ENCODE data around the gene POU2AF1. TPM values are rescaled to one million over a fixed set of nuclear protein-coding genes. Genes with fewer than 3 reads are reported as not detected.

The POU2AF1 gene
- total RNA-seq, 1 donor from 2014 or later = 0.38 TPM

- no peak for DNase-seq (ENCODE audit: low spot score)
- ATAC-seq = no peak
These were observed 9.3 kb upstream of the POU2AF1 start for GRCh38 chr11:111388420-111388819.

DNA sequence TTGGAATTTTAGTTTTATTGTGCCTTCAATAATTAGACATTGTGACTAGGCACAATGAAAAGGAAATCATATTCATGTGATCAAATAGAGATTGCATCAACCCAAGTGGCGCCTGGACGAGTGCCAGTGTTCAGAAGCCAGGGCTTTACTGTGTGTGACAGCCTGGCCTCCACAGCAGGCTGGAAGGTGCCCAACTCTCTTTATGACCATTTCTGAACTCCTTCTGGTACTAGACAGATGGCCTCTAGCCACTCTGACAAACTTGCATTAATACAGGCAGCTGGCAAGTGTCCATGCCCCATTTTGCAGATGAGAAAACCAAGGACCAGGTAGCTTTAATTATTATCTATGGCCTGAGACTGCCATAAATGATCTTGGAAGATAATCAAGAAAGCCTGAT lies 8.3 kb upstream of the POU2AF1 start:
- peak; percentile 92 for ATAC-seq
- DNase-seq (ENCODE audit: low spot score) = peak; percentile 83

GRCh38 chr11:111386611-111387150 lies 7.6 kb upstream of the POU2AF1 start:
- no peak for DNase-seq (ENCODE audit: low spot score)
- peak; percentile 67 for ATAC-seq

GRCh38 chr11:111384494-111384893 lies 5.4 kb upstream of the POU2AF1 start:
- ATAC-seq = no peak
- no peak for DNase-seq (ENCODE audit: low spot score)

DNA sequence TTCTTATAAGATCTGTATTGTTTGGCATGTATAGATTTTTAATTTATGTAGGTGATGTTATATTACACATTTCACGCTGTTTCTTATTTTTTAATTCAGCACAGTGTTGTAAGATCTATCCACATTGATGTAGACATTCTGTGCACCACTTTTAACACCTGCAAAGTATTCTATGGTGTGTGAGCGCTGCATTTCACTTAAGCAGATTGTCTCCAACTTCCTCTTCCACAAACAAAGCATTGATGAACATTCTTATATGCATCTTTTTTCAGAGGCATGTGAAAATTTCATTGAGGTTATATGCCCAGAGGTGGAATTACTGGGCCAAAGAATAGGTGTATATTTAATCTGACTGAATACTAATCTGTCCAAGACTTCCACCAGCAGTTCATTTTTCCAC lies 3.4 kb upstream of the POU2AF1 start:
- no peak for ATAC-seq

DNA sequence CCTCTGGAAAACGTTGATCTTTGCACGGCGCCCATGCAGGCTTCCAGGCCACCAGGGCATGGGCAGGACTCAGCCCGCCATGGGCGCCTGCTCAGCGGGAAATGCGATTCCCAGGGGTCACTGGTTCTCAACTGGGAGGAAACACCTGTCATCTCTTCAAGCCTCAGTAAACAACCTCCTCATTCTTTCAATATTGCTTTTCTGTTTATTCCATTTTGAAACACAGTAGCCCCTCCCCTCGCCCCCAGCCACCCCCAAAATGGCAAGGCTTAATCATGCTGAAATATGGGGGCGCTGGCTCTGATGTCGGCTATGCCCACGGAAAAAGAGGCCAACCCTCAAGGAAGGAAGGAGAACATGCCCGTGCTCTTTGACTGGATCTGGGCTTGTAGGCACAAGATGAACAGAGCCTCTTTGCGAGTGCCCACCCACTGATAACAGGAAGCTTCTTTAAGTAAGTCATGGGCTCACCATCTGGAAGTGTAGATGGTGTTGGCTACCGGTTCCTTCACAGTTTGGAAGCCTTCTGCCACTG lies 594 bp upstream of the POU2AF1 start:
- no peak for ATAC-seq
- DNase-seq (ENCODE audit: low spot score) = no peak

More for the DNA sequence above, 3.4 kb upstream of the POU2AF1 start:
- no peak for DNase-seq (ENCODE audit: low spot score)

GRCh38 chr11:111378185-111378860 lies 752 bp downstream of the POU2AF1 start:
- no peak for DNase-seq (ENCODE audit: low spot score)
- no peak for ATAC-seq

- DNase-seq (ENCODE audit: low spot score) (no peak), ATAC-seq (peak; percentile 66)
These were observed 2.7 kb downstream of the POU2AF1 start for GRCh38 chr11:111376181-111376871.

DNA sequence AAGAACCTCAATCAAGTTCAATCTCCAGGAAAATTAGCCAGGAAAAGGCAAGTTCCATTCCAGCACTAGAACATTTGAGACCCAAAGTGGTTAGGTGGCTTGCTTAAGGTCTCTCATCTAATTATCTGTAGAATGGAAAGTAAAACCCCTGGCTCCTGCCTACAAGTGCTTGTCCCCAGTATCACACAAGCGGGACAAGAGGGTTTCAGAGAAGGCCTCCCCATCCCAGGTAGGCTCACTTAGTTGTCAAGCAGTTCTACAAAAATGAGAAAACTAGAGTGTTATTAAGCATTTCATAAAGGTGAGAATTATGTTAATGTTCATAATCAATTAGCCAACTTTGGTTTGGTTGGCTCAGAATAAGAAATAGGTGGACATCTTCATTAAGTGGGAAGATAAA lies 5.5 kb downstream of the POU2AF1 start:
- ATAC-seq (no peak), DNase-seq (ENCODE audit: low spot score) (no peak)

DNA sequence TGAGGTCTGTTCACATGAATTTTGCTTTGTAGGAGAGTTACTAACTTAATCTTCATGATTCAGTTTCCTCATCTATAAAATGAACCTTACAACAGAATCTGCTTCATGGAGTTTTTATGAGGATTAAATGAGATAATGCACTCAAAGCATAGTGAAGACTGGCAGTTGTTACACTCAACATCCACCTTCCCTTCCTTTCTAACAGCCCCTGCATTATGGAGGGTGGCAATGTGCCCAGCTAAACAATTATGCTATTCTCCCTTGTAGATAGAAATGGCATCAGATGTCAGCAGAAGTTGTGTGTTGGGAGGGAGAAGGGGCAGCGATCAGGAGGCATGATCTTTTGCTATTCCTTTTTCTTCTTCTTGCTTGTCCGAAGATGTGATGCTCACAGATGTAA lies 6.5 kb downstream of the POU2AF1 start:
- ATAC-seq (no peak), DNase-seq (ENCODE audit: low spot score) (no peak)

- DNase-seq (ENCODE audit: low spot score) (no peak), ATAC-seq (no peak)
These were observed 8.0 kb downstream of the POU2AF1 start for GRCh38 chr11:111370902-111371578.

- ATAC-seq (no peak), DNase-seq (ENCODE audit: low spot score) (no peak)
These were observed 8.7 kb downstream of the POU2AF1 start for GRCh38 chr11:111370270-111370901.

DNA sequence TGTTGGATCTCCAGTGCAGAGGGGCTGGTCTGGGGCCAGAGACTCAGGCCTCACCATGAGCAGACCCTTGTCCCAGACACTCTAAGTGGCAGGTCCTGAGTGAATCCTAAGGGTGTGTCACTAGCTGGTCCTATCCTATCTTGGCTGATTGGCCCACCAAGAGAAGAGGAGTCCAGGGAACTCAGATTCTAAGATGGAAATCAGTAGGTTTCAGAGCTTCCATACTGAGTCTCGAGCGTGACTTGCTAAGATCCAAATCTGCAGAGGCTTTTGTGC lies 10.9 kb downstream of the POU2AF1 start:
- DNase-seq (ENCODE audit: low spot score) = no peak
- ATAC-seq = no peak

DNA sequence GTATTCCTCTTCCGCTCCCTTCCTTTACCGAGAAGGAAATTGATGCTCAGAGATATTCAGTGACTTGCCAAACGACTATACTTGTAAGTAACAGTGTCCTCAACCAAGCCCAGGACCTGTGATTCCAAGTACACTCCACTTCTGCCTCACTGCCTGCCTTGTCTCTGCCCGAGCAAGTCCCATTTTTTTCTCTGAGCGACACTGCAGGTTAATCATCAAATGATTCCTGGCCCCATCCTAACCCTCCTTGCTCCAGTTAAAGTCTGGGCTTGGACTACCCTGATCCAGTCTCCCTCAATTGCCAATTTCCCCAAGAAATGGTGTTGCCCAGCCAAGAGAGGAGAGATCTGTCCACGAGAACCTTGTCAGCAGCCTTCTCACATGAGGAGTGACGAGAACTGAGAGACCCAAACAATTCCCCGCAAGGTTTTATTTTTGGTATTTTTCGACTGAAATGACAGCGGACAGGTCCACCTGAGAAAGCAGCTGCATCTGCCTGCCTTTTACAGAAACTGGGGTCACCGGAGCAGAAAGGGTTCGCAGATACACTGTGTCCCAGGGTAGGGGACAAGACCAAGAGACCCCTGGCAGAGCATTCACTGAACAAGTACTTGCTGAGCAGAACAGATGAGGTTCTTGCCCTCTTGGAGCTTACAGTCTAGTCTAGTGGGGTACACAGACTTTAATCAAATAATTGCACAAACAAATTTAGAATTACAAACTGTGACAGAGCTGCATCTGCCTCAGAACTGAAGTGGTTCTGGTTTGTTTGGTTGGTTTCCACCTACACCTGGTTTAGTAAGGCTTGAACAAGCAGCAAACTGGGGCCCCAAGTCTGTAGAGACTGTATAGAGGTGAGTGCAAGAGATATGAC lies 11.4 kb downstream of the POU2AF1 start:
- DNase-seq (ENCODE audit: low spot score) (no peak), ATAC-seq (no peak)

- no peak for ATAC-seq
- no peak for DNase-seq (ENCODE audit: low spot score)
These were observed 12.3 kb downstream of the POU2AF1 start for GRCh38 chr11:111366560-111367410.

- DNase-seq (ENCODE audit: low spot score) = no peak
- ATAC-seq = no peak
These were observed 13.1 kb downstream of the POU2AF1 start for GRCh38 chr11:111365722-111366559.

- no peak for ATAC-seq
- DNase-seq (ENCODE audit: low spot score) = no peak
These were observed 14.6 kb downstream of the POU2AF1 start for GRCh38 chr11:111364503-111364902.

- DNase-seq (ENCODE audit: low spot score) = no peak
- no peak for ATAC-seq
These were observed 15.1 kb downstream of the POU2AF1 start for GRCh38 chr11:111363985-111364384.

Data from left lobe of liver (tissue), 2 donors.